H1 (cell line): ENCODE measurements around the gene HS3ST5. TPM values are rescaled to one million over a fixed set of nuclear protein-coding genes. Genes with fewer than 3 reads are reported as not detected.

Experiments
- CTCF ChIA-PET: fragments of 300-600 bp; sonication (Branson Sonifier 250); formaldehyde crosslinking; loops from one replicate; lab custom pipeline; 2021; ENCODE audit not compliant: partially characterized antibody; lab: Charles Lee
- POLR2A ChIA-PET: fragments of 300-600 bp; sonication (Branson Sonifier 250); formaldehyde crosslinking; loops from one replicate; lab custom pipeline; 2021; ENCODE audit warnings: inconsistent platforms; ENCODE audit not compliant: partially characterized antibody; lab: Charles Lee
- DNase-seq, 2 experiments: peaks; one replicate each; pipeline versions ENCODE4 v3.0.0 to v3.0.0-alpha.2; 2010 to 2022; ENCODE audit warnings: low spot score in 2 of 2, low read depth in 1 of 2, mixed read lengths in 1 of 2
- FAIRE-seq: peaks from 2 replicates; lab custom pipeline; 2011; peaks lifted over from hg19 to GRCh38; lab: Jason Lieb, UNC
- H2AFZ ChIP-seq: 2 replicates; pipeline ENCODE4 v1.8.1; 2012; ENCODE audit warnings: low read length, inconsistent platforms
- H2AK5ac ChIP-seq: 2 replicates; pipeline ENCODE4 v1.6.1; 2013; ENCODE audit warnings: low read depth, low read length
- H2BK120ac ChIP-seq: replicated peaks from 2 replicates; pipeline ENCODE3; 2013; ENCODE audit warnings: low read depth, low read length, inconsistent platforms
- H2BK12ac ChIP-seq: 2 replicates; pipeline ENCODE4 v1.6.1; 2013; ENCODE audit warnings: low read depth, low read length
- H2BK15ac ChIP-seq: 2 replicates; pipeline ENCODE4 v1.6.1; 2013; ENCODE audit warnings: low read length
- H2BK20ac ChIP-seq: 2 replicates; pipeline ENCODE4 v1.6.1; 2013; ENCODE audit warnings: low read length
- H2BK5ac ChIP-seq: 2 replicates; pipeline ENCODE4 v1.6.1; 2013; ENCODE audit warnings: low read depth, low read length
- H3K14ac ChIP-seq: 2 replicates; pipeline ENCODE4 v1.6.1; 2013; ENCODE audit warnings: inconsistent platforms; ENCODE audit not compliant: insufficient read length
- H3K18ac ChIP-seq: 2 replicates; pipeline ENCODE4 v1.6.1; 2013; ENCODE audit warnings: low read length; ENCODE audit errors: extremely low read depth
- H3K23ac ChIP-seq: 2 replicates; pipeline ENCODE4 v1.6.1; 2013; ENCODE audit warnings: inconsistent platforms; ENCODE audit not compliant: insufficient read length
- H3K23me2 ChIP-seq: 2 replicates; pipeline ENCODE4 v1.6.1; 2013; ENCODE audit warnings: low read depth, low read length
- H3K27ac ChIP-seq: 2 replicates; pipeline ENCODE4 v1.6.1; 2011; ENCODE audit warnings: low read depth, low read length, inconsistent platforms
- H3K27me3 ChIP-seq, 4 experiments: replicated peaks in 1 of 4; 1 replicate in 1 of 4; 2 replicates in 3 of 4; pipeline versions ENCODE4 v1.6.1 to v1.8.1; 2011 to 2013; ENCODE audit warnings: low read length in 3 of 4, mild to moderate bottlenecking in 3 of 4, inconsistent platforms in 2 of 4, mixed read lengths in 2 of 4, moderate library complexity in 1 of 4; ENCODE audit not compliant: control insufficient read depth in 3 of 4, insufficient read depth in 3 of 4; ENCODE audit errors: extremely low read depth in 1 of 4
- H3K36me3 ChIP-seq, 4 experiments: 2 replicates each; pipeline versions ENCODE4 v1.6.1 to v1.8.1; 2011 to 2013; ENCODE audit warnings: mild to moderate bottlenecking in 4 of 4, low read length in 3 of 4, moderate library complexity in 2 of 4, control low read depth in 1 of 4, inconsistent platforms in 1 of 4; ENCODE audit not compliant: insufficient read depth in 4 of 4, control insufficient read depth in 2 of 4
- H3K4ac ChIP-seq: replicated peaks from 2 replicates; pipeline ENCODE3; 2013; ENCODE audit warnings: low read length, low read depth, mixed read lengths, inconsistent platforms; ENCODE audit not compliant: insufficient read length
- H3K4me1 ChIP-seq, 4 experiments: replicated peaks in 1 of 4; 1 replicate in 1 of 4; 2 replicates in 3 of 4; pipeline versions ENCODE4 v1.6.1 to v1.8.1; 2011 to 2013; ENCODE audit warnings: low read length in 3 of 4, inconsistent platforms in 2 of 4, mixed read lengths in 1 of 4; ENCODE audit not compliant: insufficient read depth in 4 of 4, control insufficient read depth in 3 of 4
- H3K4me2 ChIP-seq, 2 experiments: 2 replicates each; pipeline versions ENCODE4 v1.6.1 to v1.8.1; 2011 to 2013; ENCODE audit warnings: low read depth in 2 of 2, low read length in 2 of 2, control low read depth in 1 of 2, inconsistent platforms in 1 of 2, mild to moderate bottlenecking in 1 of 2; ENCODE audit not compliant: insufficient read depth in 1 of 2
- H3K4me3 ChIP-seq, 4 experiments: fragments of 200-600, 300-600 bp in 1 of 4; sonication (generic), shearing (Covaris generic), sonication (Bioruptor Twin) in 1 of 4; 2 replicates each; pipeline versions ENCODE4 v1.5.1 to v1.8.1; 2011 to 2016; ENCODE audit warnings: low read length in 4 of 4, low read depth in 3 of 4, control low read depth in 2 of 4, inconsistent platforms in 2 of 4, mild to moderate bottlenecking in 2 of 4, mixed read lengths in 1 of 4, moderate library complexity in 1 of 4; ENCODE audit not compliant: insufficient read depth in 2 of 4; ENCODE audit errors: extremely low read depth in 1 of 4
- H3K56ac ChIP-seq: replicated peaks from 2 replicates; pipeline ENCODE3; 2013; ENCODE audit warnings: low read depth, mild to moderate bottlenecking, mixed read lengths, low read length, inconsistent platforms; ENCODE audit not compliant: insufficient read length
- H3K79me1 ChIP-seq: 2 replicates; pipeline ENCODE4 v1.6.1; 2013; ENCODE audit warnings: low read depth, low read length, control low read depth
- H3K79me2 ChIP-seq, 2 experiments: 2 replicates each; pipeline versions ENCODE4 v1.6.1 to v1.8.1; 2012 to 2013; ENCODE audit warnings: low read length in 2 of 2, mild to moderate bottlenecking in 2 of 2, inconsistent platforms in 1 of 2; ENCODE audit not compliant: insufficient read depth in 2 of 2, control insufficient read depth in 1 of 2
- H3K9ac ChIP-seq, 4 experiments: replicated peaks in 1 of 4; 1 replicate in 1 of 4; 2 replicates in 3 of 4; pipeline versions ENCODE4 v1.6.1 to v1.8.1; 2011 to 2013; ENCODE audit warnings: low read depth in 3 of 4, low read length in 3 of 4, control low read depth in 2 of 4, mild to moderate bottlenecking in 2 of 4, moderate library complexity in 2 of 4, inconsistent platforms in 1 of 4; ENCODE audit errors: extremely low read depth in 1 of 4
- H3K9me3 ChIP-seq, 2 experiments: 2 replicates each; pipeline versions ENCODE4 v1.6.1 to v1.8.1; 2012 to 2013; ENCODE audit warnings: mild to moderate bottlenecking in 2 of 2, moderate library complexity in 2 of 2, control low read depth in 1 of 2, inconsistent platforms in 1 of 2, low read depth in 1 of 2, low read length in 1 of 2, mixed read lengths in 1 of 2; ENCODE audit not compliant: insufficient read depth in 2 of 2
- H4K20me1 ChIP-seq, 2 experiments: replicated peaks in 1 of 2; 2 replicates each; pipeline versions ENCODE3 to v1.8.1; 2011 to 2013; ENCODE audit warnings: inconsistent platforms in 2 of 2, low read length in 2 of 2, mild to moderate bottlenecking in 1 of 2; ENCODE audit not compliant: insufficient read depth in 2 of 2, control insufficient read depth in 1 of 2
- H4K5ac ChIP-seq: 2 replicates; pipeline ENCODE4 v1.6.1; 2013; ENCODE audit warnings: low read length, low read depth, mixed read lengths, inconsistent platforms; ENCODE audit not compliant: insufficient read length
- H4K8ac ChIP-seq: 2 replicates; pipeline ENCODE4 v1.8.0; 2013; ENCODE audit warnings: mild to moderate bottlenecking, moderate library complexity, low read length, inconsistent platforms; ENCODE audit not compliant: insufficient read depth; ENCODE audit errors: extremely low read depth
- H4K91ac ChIP-seq: replicated peaks from 2 replicates; pipeline ENCODE3; 2013; ENCODE audit warnings: low read length, mixed read lengths, inconsistent platforms; ENCODE audit not compliant: insufficient read length
- ASH2L ChIP-seq: fragments of 200-600, 300-600 bp; sonication (generic); IDR thresholded peaks from one replicate; pipeline ENCODE4 v1.7.1; 2017; ENCODE audit warnings: low read length
- BACH1 ChIP-seq: IDR thresholded peaks from 2 replicates; pipeline ENCODE4 v1.6.1; 2012; ENCODE audit warnings: low read length, improper control_type of control experiment
- BCL11A ChIP-seq, 2 experiments: IDR thresholded peaks; one replicate each; pipeline ENCODE4 v1.6.1; 2011; ENCODE audit warnings: low read depth in 2 of 2, low read length in 2 of 2, mild to moderate bottlenecking in 2 of 2
- CBX8 ChIP-seq: fragments of 300-800, 300-1000 bp; sonication (generic); IDR thresholded peaks from 2 replicates; pipeline ENCODE4 v1.7.1; 2016; ENCODE audit warnings: low read depth, low read length, borderline replicate concordance
- CTBP2 ChIP-seq: IDR thresholded peaks from 2 replicates; pipeline ENCODE4 v1.7.0; 2011; ENCODE audit warnings: borderline replicate concordance, mild to moderate bottlenecking, moderate library complexity, mixed read lengths, low read length; ENCODE audit not compliant: insufficient read depth, insufficient read length
- KDM1A ChIP-seq: fragments of 200-600, 300-600 bp; sonication (generic); IDR thresholded peaks from 2 replicates; pipeline ENCODE4 v1.7.1; 2016; ENCODE audit warnings: mild to moderate bottlenecking, low read length, borderline replicate concordance
- KDM4A ChIP-seq: IDR thresholded peaks from one replicate; pipeline ENCODE4 v1.7.1; 2012; ENCODE audit warnings: low read depth, mild to moderate bottlenecking, moderate library complexity, low read length, inconsistent platforms; ENCODE audit not compliant: severe bottlenecking
- MAX ChIP-seq: IDR thresholded peaks from 2 replicates; pipeline ENCODE4 v1.6.1; 2012; ENCODE audit warnings: inconsistent platforms
- SIX5 ChIP-seq: IDR thresholded peaks from 2 replicates; pipeline ENCODE4 v1.6.1; 2011; ENCODE audit warnings: mild to moderate bottlenecking, low read depth, low read length
- SP4 ChIP-seq: IDR thresholded peaks from 2 replicates; pipeline ENCODE4 v1.6.1; 2012; ENCODE audit warnings: low read length, inconsistent platforms
- SUZ12 ChIP-seq: fragments of 200-600 bp; sonication (generic); IDR thresholded peaks from 2 replicates; pipeline ENCODE4 v1.6.1; 2012; ENCODE audit warnings: mild to moderate bottlenecking, inconsistent platforms, low read length, moderate library complexity, mixed read lengths
- TCF12 ChIP-seq: IDR thresholded peaks from 2 replicates; pipeline ENCODE4 v1.6.1; 2011; ENCODE audit warnings: low read depth, mild to moderate bottlenecking, low read length
- TEAD4 ChIP-seq: IDR thresholded peaks from 2 replicates; pipeline ENCODE4 v1.6.1; 2012; ENCODE audit warnings: low read depth, low read length, inconsistent platforms, mixed read lengths
- USF2 ChIP-seq: IDR thresholded peaks from 2 replicates; pipeline ENCODE4 v1.6.1; 2011; ENCODE audit warnings: low read length, improper control_type of control experiment
- WGBS, 2 experiments: shearing (Covaris generic) in 1 of 2; methylation state at CpG; one replicate each; pipeline versions ENCODE4 v1.1.6 to v1.1.7; 2013 to 2015; ENCODE audit warnings: low lambda C conversion rate in 2 of 2, mixed read lengths in 2 of 2, inconsistent platforms in 1 of 2, low coverage in 1 of 2, missing lambda C conversion rate in 1 of 2; ENCODE audit not compliant: insufficient replicate concordance in 2 of 2, insufficient coverage in 1 of 2, insufficient read length in 1 of 2; ENCODE audit errors: extremely low coverage in 1 of 2, missing lambda C conversion rate in 1 of 2; 5-methylcytosine and 5-hydroxymethylcytosine counted together
- polyA plus RNA-seq, 7 experiments: library from polyadenylated mRNA; depleted of rRNA in 3 of 7; stranded (reverse) in 5 of 7; unstranded in 2 of 7; fragments of >200 nt in 5 of 7; fragments of 200-250 nt in 2 of 7; gene quantifications; 1 replicate in 5 of 7; 2 replicates in 1 of 7; 4 replicates in 1 of 7; pipeline versions ENCODE4 v1.2.1 to v1.2.3, GENCODE V29; 2011 to 2013; ENCODE audit warnings: missing spikeins in 2 of 7, mixed read lengths in 2 of 7
- total RNA-seq: library from RNA; stranded (reverse); fragmentation: NEBNext Ultra II Directional; extraction: Animal tissue kit (Norgen Biotek cat#: 25700); gene quantifications from 2 replicates; pipeline ENCODE4 v1.2.1, GENCODE V29; 2021

HS3ST5 gene
- total and polyA plus RNA-seq, 2 of the 8 experiments (the other 6 are each of a cell fraction or from before 2014, with no cell fraction given) = 1.2 to 9.9 TPM

GRCh38 chr6:114140416-114140815 is 202.4 kb downstream of the HS3ST5 start:
- Histone ChIP-seq H2BK120ac (no peak overlapping the region), H3K18ac (no peak overlapping the region), H3K9me3 (no peaks in the 10 kb centered on the region), H4K8ac (no peak overlapping the region), H3K4me2 (no peak overlapping the region), H2BK5ac (no peak overlapping the region), H3K4me1 (peaks cover 0 to 8% (median 5%) of the 10 kb centered on the region in 4 experiments; a peak in 6 of 7 replicates), H3K27me3 (peaks cover 0 to 1% (median 0%) of the 10 kb centered on the region in 4 experiments; a peak in 1 of 7 replicates), H3K79me2 (no peaks in the 10 kb centered on the region), H3K36me3 (peaks cover 0 to under 1% (median 0%) of the 10 kb centered on the region in 4 experiments; a peak in 1 of 8 replicates), H3K27ac (no peak overlapping the region), H3K56ac (no peak overlapping the region), H2BK20ac (no peak overlapping the region), H3K14ac (no peak overlapping the region), H3K9ac (no peak overlapping the region), H2AK5ac (no peak overlapping the region), H4K5ac (no peak overlapping the region), H3K23ac (no peak overlapping the region), H2BK15ac (no peak overlapping the region), H3K79me1 (no peaks in the 10 kb centered on the region; the same call in 1 of the 2 replicates), H3K4me3 (no peak overlapping the region), H3K23me2 (no peaks in the 10 kb centered on the region), H3K4ac (no peak overlapping the region), H2AFZ (no peak overlapping the region), H2BK12ac (no peak overlapping the region), H4K20me1 (no peaks in the 10 kb centered on the region), H4K91ac (no peak overlapping the region)
- FAIRE-seq (no peak), DNase-seq (no peak)
- 75% methylated on average over 5 of the region's 5 CpGs; no CpG with 5 or more reads in 1 of the 2 experiments for WGBS, 2 experiments
- ChIA-PET POLR2A (no interaction called here), CTCF (interaction anchor here (1.6 kb wide), 1 partner anchor 11 kb away, joined by 3 read pairs; no protein-coding TSS in a partner anchor)
- TF ChIP-seq SUZ12 (no peak), ASH2L (no peak), MAX (no peak), TCF12 (no peak), BCL11A (IDR thresholded peaks at IDR 0.05; ENCODE audit: low read depth in 2 of 2, low read length in 2 of 2) (no peak), SIX5 (no peak), BACH1 (no peak), TEAD4 (no peak), CTBP2 (no peak), USF2 (no peak), SP4 (no peak), KDM1A (no peak), CBX8 (no peak), KDM4A (no peak)
